Measurements from ENCODE around the gene MIS18BP1.

GRCh38 chr14:45181806-45182205, 71.2 kb downstream of the MIS18BP1 start:
- no peak for TF ChIP-seq CTCF (IDR thresholded peaks at IDR 0.05)
- no peak for TF ChIP-seq POLR2A (IDR thresholded peaks at IDR 0.05)

All from tibial nerve (tissue), 3 donors.